GM12873 (cell line): ENCODE measurements around the gene HOXD9.

Experiments used
- CTCF ChIP-seq: IDR thresholded peaks from 2 replicates; pipeline ENCODE4 v1.5.1; 2012; ENCODE audit warnings: low read depth, mild to moderate bottlenecking, moderate library complexity, low read length, control low read depth; ENCODE audit not compliant: insufficient read depth; ENCODE audit errors: missing control alignments

Gene HOXD9

GRCh38 chr2:176112375-176113302 lies 9.9 kb upstream of the HOXD9 start:
- TF ChIP-seq CTCF = no peak

GRCh38 chr2:176114120-176114929 lies 8.2 kb upstream of the HOXD9 start:
- no peak for TF ChIP-seq CTCF

- no peak for TF ChIP-seq CTCF
Measured at GRCh38 chr2:176114930-176115625, 7.4 kb upstream of the HOXD9 start.

GRCh38 chr2:176115883-176116813 lies 6.4 kb upstream of the HOXD9 start, which contains the start of gene HOXD10:
Gene HOXD10, plus strand, starts transcription at chr2:176116778. Its CDS starts 56 bp downstream, at chr2:176116834.
- no peak for TF ChIP-seq CTCF

- no peak for TF ChIP-seq CTCF
Measured at GRCh38 chr2:176117162-176117822, 5.2 kb upstream of the HOXD9 start.

- no peak for TF ChIP-seq CTCF
Measured at GRCh38 chr2:176117823-176118371, 4.6 kb upstream of the HOXD9 start.
